ENCODE data around the gene RTCB. TPM values are rescaled to one million over a fixed set of nuclear protein-coding genes. Genes with fewer than 3 reads are reported as not detected.

RTCB gene
- total RNA-seq, 4 donors from 2014 or later, result 45.2 to 95.1 (median 62.1) TPM

DNA sequence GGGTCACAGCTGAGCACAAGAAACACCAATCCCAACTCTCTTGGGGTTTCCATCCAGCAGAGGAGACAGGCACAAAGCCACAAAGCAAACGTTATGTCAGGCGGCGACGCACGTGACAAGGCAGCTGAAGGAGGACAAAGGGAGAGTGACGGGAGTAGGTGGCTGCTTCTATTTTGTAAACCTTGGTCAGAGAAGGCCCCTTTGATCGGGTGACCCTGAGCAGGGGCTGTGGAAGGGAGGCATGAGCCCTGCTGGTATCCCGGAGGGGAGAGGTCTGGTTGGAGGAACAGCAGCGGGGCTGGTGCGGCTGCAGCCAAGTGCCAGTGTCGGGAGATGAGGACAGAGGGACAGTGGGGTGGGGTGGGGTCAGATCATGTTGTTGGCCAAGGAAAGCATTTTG is 71.6 kb downstream of the RTCB start:
- TF ChIP-seq, protein P1, sequence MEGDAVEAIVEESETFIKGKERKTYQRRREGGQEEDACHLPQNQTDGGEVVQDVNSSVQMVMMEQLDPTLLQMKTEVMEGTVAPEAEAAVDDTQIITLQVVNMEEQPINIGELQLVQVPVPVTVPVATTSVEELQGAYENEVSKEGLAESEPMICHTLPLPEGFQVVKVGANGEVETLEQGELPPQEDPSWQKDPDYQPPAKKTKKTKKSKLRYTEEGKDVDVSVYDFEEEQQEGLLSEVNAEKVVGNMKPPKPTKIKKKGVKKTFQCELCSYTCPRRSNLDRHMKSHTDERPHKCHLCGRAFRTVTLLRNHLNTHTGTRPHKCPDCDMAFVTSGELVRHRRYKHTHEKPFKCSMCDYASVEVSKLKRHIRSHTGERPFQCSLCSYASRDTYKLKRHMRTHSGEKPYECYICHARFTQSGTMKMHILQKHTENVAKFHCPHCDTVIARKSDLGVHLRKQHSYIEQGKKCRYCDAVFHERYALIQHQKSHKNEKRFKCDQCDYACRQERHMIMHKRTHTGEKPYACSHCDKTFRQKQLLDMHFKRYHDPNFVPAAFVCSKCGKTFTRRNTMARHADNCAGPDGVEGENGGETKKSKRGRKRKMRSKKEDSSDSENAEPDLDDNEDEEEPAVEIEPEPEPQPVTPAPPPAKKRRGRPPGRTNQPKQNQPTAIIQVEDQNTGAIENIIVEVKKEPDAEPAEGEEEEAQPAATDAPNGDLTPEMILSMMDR (IDR thresholded peaks at IDR 0.05; ENCODE audit: low read depth), result no peak

DNA sequence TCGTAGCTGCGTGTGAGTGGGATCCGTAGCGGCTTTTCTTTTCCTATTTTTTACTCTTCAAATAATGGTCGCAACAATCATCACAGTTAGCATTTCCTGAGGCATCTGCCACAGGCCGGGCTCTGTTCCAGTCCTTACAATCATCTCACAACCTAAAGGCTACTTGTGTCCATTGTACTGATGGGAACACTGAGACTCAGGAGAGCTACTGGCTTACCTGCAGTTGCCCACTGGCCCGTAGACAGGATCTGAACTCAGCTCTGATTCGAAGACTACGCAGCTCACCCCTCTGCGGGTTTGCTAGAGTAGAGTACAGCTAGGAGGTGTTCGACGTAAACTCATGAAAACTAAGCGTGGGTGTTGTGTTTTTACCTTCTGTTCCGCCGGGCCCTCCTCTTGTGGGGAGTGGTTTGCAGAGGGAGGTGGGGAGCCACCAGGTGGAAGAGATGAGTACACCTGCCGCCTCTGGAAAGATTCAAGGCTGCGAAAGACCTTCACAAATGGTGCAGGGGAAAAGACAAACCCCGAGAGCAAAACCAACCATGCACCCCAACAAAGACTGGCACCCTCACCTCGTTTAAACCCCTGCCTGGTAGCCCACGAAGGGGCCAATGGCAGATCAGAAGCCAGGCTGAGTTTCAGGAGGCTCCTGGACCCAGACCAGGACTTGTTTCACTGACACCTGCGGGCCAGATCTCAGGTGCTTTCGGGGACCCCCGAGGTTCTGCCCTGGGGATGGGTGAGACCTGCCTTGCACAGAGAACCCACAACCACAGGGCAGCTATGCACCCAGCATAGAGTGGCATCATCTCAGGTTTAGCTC is 72.6 kb downstream of the RTCB start:
- TF ChIP-seq, protein P1 (IDR thresholded peaks at IDR 0.05; ENCODE audit: low read depth), result no peak

DNA sequence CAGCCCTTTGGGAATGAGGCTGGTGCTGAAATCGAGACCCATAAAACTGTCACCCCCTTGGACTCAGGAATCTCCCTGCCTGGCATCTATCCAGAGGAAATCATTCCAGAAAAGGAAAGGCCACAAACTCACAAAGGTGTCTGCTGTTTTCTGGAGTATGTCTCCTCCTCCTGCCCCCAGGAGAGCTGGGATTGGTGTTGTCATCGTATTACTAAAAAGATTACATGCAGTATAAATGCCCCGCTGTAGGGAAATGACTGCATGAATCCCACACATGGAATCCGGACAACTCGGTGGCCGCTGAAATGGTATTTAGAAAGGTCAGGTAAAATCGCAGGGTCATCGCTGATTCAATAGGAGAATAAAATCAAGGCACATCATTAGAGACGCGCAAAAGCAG is 73.3 kb downstream of the RTCB start:
- TF ChIP-seq, protein P1 (IDR thresholded peaks at IDR 0.05; ENCODE audit: low read depth), result no peak

Small RNAs within 50 kb of the gene (small RNA-seq; reads per million reads assigned to genes)
- gene AL021937.2, result not detected
- not detected for gene IGLVIVOR22-2
- not detected for gene RF02171
- not detected for gene RF02172

Other genes with a start within 250 kb of the RTCB start
- gene RFPL2, start 207.2 kb downstream of the RTCB start, total RNA-seq, result under 1 TPM in 1 of 4 donors, not detected in 3; 0.68 TPM
- 1 to 10 TPM in 1 of 4 donors, under 1 TPM in 2, not detected in 1; 0.34 to 3.4 (median 0.98) TPM for gene SLC5A4, start 156.9 kb downstream of the RTCB start, total RNA-seq
- not detected for gene RFPL3, start 54.4 kb downstream of the RTCB start, total RNA-seq
- gene BPIFC, start 52.2 kb upstream of the RTCB start, total RNA-seq, result not detected
- gene FBXO7, start 62.6 kb upstream of the RTCB start, total RNA-seq, result 100 to 1,000 TPM in 1 of 4 donors, 10 to 100 TPM in 3; 85.1 to 101 (median 93.8) TPM